ENCODE data around the gene CTBP2.

CTBP2 gene

DNA sequence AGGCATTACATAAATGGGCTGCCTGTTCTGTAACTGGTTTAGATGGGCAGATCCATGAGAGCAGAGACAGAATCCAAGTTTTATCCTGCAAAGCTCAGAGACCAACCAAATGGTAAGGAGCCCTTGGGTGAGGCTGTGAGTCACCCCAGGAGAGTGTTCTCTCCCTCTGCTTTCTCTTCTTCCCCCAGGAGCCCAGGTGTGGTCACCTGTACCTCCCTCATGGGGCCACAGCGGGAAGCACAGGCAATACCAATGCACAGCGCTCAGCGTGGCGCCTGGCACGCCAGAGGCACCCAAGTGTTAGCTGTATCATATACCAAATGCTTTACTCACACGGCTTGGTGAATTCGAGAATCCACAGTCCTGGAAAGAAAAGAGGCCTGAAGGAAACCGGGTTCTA is 39.4 kb downstream of the CTBP2 start:
- no peak for DNase-seq

DNA sequence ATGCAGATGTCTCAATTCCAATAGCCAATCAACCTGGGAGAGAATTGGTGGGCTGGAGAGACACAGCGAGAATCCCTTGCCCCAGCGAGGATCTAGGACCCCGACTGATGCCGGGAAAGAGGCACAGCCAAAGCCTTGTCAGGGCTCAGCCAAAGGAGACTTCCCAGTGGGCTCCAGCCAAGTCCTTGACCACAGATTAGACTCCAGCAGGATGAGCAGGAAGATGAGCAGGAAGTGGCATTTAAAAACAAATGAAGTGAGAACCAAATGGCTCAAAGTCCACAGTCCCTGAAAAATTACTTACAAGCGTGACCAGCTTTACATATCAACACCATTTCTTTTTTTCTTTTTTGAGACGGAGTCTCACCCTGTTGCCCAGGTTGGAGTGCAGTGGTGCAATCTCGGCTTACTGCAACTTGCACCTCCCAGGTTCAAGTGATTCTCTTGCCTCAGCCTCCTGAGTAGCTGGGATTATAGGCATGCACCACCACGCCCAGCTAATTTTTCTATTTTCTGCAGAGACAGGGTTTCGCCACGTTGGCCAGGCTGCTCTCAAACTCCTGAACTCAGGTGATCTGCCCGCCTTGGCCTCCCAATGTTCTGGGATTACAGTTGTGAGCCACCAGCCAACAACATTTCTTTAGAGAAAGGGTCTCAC is 40.2 kb downstream of the CTBP2 start:
- no peak for DNase-seq

DNA sequence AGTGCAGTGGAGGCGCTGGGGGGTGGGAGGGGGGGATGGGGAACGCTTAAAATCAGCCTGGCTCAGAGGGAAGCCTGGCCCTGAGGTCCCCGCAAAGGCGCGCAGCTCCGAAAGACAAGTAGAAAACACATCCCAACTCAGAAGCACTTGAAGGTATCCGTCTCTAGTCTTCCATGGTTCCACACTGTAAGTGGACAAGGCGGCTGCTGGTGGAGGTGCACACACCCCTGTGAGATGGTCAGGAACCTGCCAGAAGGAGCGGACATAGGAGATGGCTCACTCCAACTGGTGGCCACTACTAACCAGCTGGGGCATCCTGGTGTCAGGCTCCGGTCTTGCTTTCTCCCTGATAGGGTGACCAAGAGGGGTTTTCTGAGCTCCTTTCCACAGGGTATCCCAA is 41.7 kb downstream of the CTBP2 start:
- DNase-seq: no peak

DNA sequence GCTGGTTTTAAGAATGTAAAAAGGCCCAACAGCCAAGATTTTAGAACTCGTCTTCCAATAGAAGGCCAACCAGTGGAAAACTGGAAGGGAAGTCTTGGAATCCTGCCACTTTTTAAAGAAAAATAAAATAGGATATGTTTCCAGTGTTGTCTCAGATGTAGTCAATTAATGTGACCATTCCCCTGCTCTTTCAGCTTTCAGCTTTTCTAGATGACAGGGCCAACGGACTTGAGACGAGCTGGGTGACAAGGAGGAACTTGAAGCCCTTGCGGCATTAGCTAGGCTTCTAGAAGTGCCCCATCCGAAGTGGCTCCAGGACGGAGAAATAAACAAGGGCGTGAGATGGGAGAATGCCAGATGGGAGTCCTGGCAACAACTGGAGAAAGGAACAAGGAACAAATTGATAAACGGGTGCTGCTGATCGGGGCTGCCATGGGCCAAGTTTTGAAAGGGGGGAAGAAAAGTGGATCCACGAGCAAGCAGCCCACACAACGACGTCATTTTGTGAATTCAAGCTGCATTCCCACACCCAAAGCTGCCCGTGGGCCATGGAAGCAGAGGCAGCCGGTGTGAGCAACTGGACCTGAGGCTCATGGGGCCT is 42.3 kb downstream of the CTBP2 start:
- no peak for DNase-seq

DNA sequence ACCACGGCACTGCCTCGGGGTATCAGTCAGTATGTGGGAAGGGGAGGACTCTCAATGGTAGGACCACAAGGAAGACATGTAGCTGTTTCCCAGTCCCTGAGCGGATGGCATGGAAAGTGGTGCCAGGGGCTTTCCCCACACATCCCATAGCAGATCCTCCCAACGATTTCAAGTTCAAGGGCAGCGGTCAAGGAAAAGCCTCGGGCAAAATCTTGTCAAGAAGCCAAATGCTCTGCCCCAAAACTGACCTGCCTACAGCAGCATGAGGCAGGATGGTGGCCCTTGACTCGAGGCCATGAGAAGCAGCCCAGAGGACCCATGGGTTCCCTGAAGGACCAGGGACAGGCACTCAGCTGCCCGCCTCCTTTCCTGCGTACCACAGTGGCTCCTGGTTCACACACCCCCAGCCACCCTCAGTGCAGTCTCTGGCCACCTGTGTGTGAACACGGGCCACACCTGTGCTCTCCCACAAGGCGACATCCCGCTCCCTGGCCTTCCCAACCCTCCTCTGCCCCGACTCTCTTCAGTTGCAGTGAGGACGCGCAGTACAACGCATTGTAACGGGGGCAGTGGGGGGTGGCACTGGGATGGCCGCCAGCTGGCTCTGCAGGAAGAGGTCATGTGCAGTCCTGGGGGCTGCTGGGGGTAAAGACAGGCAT is 43.6 kb downstream of the CTBP2 start:
- DNase-seq: no peak

DNA sequence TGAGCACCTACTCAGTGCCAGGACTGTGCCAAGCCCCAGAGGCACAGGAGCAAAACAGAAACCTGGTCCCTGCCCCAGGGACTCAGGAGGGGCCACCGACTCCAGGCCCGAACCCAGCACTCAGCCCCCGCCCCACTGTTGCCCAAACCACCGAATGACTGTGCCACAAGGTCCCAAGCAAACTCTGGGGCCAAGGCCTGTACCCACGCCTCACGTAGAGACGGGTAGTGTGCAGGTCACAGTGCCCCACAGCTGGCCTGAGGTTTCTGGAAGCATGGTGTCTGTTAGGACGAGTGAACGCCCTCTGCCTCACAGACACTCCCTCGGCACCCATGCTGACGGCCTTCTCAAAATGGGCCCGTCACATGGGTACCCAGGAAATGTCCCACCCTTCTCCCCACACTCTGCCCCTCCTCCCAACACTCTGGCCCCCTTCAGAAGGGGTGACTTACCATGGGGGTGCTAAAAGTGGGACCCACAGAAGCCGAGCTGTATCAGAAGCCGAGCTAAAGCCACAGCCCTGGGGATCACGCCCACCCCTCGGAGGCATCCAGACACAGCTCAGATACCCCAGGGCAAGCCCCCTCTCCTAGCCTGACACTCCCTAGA is 44.2 kb downstream of the CTBP2 start:
- DNase-seq: no peak

DNA sequence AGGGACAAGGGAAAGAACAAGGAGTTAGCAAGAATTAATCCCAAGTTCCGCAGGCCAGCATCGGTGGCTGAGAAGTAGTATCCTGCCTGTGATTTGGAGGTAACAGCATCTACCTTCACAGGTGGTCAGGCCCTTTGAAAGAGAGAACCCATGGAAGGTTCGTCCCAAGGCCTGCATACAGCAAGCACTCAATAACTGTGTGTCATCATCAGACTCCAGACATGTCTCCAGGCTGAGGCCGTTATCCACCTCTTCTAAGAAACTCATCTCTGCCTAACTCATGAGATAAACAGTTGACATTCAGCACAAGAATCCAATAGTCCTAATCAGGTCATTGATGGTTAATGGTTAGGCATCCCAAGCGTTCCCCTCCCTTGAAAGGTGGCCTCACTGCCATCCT is 45.0 kb downstream of the CTBP2 start:
- no peak for DNase-seq

DNA sequence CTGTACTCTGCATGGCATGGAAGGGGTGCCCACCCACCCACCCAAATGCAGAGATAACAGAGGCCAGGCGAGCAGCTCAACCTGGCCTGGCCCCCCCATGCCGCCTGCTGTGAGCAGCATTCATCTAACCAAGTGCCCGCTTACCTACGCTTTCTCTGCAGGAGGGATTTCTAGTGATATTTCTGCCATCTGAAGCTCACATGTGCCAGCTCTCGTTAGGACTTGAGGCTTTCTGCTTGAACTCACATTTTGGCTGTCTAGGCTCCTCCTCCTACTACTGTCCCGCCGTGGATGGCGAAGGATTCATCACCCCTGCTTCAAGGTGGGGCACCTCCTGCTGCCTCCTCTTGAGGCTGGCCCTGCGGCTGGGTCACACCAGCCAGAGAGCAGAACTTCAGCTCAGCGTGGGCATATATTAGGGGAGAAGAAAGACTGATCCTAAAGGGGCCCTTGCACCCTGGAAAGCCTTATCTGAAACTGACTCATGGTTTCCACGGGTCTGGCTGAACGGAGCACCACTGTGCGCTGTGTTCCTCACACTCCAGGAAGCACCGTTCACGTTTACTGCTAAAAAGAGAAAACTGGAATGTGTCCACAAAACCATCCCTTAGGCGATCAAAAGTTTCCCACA is 45.5 kb downstream of the CTBP2 start:
- no peak for DNase-seq

DNA sequence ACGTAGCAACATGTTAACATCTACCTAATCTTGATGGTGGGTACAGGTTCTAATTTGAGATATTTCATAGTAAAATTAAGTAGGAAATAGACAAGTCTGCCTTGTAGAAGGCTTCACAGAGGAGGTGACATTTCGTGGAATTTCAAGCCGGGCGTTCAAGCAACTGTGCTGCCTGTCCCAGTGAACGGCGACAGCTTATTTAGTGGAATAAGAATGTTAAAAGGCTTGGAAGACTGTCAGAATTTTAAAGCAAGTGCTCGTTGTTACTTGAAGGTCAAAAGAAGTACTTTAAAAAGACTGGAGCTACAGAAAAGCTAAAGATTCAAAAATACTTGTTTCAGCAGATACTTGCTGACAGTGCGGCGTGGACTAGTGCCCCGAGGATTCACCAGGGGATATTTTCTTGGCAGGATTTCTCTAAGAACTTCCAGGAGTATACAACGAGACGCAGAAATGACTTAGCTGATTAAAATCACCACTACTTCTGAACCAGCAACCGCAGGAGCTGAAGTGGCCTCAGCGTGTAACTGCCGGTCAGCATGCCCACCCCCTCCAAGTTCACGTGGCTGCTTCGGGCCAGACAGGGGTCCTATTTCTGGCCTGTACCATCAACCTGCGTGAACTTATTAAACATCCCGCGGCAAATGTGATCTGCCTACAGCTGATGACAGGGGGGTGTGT is 46.5 kb downstream of the CTBP2 start:
- no peak for DNase-seq

DNA sequence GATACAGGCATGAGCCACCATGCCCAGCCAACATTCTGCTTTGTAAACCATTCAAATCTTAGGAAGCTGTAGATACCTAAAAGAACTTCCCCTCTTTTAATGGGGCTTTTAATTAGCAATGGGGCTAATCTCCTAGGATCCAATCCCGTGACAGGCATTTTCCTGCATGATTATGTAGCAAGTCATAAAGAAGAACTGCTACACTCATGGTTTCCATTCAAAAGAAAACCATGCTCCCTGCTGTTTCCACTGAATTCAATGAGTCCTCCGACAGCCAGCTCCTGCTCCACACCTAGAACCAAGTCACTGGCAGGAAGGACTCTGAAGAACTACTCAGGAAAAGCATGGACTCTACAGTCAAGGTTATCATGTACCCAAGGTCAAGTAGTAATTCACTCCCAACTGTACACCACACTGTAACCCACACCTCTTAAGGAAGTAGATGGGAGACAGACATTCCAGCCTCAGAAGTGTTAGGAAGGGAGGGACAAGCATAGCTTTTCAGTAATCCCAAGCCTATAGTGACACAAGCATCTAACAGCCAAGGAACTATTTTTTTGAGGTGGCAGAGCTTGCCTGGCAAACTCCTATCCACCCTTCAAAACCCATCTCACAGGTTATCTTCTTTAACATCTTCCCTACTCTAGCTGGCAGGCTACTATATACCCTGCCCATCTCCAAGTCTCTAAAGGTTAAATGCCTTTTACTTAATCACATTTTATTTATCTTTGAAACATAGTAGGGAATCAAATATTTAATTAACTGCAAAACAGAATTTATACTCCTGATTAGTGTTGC is 47.5 kb downstream of the CTBP2 start:
- no peak for DNase-seq

DNA sequence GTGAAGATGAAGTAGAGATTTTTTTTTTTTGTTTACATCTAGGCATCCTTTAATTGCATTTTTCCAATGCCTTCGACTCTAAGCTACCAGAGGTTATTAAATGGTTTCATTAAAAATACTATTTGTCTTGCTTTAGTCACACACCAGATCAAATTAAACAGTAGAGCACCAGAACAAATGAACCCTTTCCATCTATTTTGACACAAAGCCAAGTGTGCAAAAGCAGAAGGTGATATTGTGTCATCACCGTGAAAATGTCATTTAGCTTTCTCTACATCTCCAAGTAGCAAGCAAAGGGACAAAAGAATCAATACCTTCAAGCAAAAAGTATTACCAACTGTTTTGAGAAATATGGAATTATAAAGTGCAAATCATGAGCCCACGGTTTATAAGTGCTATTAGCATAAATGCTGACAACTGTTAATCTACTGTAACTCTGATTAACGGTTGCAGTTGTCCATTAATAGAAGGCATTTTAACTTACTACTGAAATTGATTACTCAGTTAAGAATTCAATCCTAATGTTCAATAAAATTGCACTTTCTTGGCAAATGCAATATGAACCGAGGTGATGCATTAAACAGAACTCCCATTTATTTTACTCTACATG is 49.1 kb downstream of the CTBP2 start:
- no peak for DNase-seq

DNA sequence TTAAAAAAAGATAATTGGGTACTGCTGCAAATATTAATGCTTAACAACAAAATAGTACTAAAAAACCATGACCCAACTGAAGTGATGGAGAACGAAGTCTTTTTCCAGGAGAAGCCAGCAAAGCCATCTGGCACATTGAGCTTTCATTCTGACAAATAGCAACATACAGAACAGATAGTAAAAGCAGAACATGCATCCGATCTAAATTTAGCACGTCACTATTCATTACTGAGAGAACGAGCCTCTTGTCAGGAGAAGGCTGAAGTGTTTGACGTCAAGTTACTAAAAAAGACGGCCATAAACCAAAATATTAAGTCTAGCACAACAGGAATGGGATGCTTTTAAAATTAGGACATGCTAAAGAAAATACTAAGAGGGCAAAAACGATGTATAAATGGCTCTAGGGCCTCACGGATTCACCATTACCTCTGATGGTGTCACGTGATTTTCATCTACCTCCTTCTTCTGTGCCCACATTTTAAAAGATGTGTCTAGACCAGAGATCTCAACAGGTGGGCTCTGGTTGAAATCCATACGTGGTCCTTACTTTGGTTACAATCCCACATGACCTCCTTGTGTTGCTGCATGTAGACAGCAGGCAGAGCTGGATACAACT is 52.3 kb downstream of the CTBP2 start:
- DNase-seq: no peak

DNA sequence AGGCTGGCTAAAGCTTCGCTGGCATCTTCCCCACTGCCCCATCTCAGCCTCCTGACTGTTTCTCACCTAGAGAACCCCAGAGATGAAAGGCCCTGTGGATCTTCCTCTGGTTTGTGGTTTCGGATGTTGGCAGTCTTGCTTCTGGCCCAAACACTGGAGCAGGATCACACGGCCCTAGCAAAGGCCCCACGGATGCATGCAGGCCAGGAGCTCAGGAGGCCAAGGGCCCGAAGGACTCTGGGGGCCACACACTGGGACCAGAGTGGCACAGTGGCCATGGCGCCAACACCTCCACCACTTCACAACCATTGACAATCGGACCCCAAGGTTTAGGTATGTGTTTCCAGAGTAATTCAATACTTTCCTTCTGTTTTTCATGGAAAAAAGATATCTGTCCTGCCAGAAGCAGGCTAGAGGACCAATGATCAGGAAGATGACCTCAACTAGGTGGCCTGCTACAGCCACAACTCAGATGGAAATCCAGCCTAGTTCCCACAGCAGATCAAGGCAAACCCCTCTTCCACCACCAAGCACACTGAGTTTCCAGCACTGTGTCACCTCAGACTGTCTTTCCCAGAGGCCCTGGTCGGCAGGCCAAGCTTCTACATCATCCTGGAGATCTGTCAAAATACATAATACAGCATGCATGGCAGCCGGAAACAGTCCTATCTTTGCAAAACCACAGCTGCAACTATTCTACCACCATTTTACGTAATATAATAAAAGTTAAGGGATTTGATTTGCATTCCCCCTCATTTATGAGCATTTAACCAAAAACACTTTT is 53.0 kb downstream of the CTBP2 start:
- DNase-seq: no peak

DNA sequence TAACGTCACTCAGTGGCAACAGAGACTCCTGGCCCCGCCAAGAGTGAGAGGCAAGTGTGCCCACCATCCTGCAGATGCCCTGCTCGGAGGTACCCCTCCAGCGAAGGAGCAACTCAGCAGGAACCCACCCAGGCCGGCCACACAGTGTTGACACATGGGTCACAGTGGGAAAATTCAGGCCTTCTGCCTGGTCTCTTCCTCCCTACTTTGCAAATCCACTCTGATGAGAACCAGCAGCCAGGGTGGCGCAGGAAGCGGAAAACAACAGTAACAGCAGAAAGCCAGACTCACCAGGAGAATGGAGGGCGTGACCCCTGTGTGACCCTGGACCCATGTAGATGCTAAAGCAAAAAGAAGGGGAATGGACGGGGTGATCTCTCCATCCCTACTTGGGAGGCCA is 53.8 kb downstream of the CTBP2 start:
- DNase-seq: no peak

DNA sequence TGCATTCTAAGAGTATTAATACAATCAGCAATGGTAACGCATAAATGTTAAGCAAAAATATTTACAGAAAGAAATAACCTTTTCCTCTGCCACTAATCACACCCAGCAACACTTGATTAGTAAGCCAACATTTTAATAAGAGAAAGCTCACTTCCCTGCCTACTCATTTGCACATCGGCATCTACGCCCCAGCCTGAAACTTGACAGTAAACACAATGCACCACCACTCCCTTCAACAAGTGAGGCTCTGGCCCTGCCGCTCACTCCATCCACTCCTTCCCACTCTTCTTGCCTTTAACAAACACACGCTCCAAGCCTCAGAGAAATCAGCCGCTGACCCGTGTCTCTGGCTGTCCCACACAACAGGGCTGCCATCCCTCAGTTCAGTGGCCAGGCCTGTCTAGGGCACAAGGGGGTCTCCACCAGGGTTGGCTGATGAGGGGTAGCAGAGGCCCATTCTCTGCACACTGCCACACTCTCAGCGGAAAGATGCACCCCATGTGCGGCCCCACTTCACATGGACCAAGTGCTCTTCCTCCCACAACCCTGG is 54.6 kb downstream of the CTBP2 start:
- no peak for DNase-seq

DNA sequence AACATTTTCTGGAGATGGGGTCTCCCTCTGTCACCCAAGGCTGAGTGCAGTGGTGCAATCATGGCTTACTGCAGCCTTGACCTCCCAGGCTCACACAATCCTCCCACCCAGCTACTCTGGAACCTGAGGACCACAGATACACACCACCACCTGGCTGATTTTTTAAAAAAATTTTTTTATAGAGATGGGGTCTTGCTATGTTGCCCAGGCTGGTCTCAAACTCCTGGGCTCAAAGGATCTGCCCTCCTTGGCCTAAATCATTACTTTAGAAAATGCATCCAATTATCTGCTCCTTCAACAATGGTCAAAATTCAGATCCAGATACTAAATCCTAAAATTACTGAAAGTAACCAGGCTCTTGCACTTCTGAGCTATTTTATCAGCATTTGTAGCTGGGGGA is 55.2 kb downstream of the CTBP2 start:
- DNase-seq: no peak

DNA sequence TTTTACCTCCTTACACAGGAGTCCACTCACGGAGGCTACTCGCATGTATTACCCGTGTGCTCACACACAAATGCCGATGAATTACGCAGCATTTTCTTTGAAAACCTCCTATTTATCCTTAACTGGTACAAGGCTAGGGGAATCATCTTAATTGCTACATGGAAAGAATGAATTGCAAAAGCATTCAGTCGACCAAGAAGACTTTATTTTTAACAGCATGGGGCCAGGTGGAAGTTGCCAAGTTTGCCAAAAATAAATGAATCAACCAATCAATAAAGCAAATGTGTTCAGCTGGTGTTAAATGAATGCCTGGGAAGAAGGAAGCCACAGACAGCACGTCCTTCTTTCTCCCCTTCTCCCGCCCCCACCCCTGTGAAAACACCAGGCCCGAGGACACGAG is 55.8 kb downstream of the CTBP2 start:
- no peak for DNase-seq

DNA sequence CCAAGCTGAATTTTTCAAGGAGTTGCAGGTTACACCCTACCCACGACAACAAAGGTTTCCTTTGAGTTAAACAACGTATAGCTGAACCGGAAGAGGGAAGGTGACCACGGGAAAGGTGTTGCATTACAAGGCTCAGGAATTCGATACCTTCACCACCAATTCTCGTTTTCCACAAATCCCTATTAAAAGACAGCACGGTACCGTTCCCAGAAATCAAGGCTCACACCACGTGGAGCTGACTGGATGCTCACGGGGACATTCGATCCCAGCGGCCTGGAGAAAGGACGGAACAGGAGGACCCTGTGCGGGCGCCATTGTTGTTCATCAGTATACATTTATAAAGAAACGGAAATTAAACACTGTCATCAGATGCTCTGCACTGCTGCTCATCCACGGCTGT is 56.4 kb downstream of the CTBP2 start:
- DNase-seq: no peak

DNA sequence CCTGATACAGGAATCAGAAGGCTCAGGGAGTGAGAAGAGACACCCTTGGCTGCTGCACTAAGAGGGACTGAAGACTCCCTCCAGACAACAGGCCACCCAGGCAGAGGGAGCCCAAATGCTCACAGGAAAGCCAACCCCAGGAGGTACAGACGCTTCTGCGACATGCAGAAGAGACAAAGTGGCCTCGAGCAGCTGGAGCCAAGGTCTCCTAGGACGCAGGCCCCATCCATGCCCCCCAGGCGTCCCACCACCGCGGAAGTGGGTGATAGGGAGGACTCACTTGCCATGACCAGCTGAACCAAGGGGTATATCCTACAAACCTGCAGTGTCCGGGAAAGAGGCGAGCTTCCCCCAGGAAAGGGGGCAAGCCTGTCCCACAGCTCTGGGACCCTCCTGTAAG is 56.9 kb downstream of the CTBP2 start:
- DNase-seq: no peak

DNA sequence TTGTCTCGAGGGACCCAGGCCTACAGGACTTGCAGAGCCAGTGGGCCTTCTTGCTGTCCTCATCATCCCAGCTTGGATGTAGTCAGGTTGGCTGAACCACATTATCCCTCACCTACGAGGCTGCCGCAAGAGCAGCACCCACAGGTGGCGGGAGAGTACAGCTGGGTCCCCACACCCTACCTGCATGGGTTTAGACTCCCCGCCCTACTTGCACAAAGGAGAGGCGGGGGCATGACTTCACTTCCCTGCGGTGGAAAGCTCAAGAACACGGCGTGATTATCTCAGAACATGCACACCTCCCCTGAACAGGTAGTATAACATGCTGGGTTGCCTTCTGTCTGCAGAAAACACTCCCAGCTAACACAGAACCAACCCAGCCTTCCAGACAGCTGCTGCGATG is 57.5 kb downstream of the CTBP2 start:
- DNase-seq: no peak
